Natural killer cell (primary cell): ENCODE measurements around the gene GNAI3. TPM values are rescaled to one million over a fixed set of nuclear protein-coding genes. Genes with fewer than 3 reads are reported as not detected.

ENCODE experiments used
- ATAC-seq, 3 donors: fragments of 150-1000 bp in 2 of 3; fragments of 200-7000 bp in 1 of 3; cut with Tn5 transposase; 1 replicate in 1 of 3; 2 replicates in 2 of 3; pipeline ENCODE4 v1.10.0; 2021; ENCODE audit warnings: mild to moderate bottlenecking in 2 of 3, moderate library complexity in 2 of 3
- DNase-seq, 2 donors: peaks; one replicate each; pipeline versions ENCODE4 v3.0.0 to v3.0.0-alpha.2; 2013 to 2021; ENCODE audit warnings: mixed read lengths in 1 of 2
- H3K27ac ChIP-seq: one replicate; pipeline ENCODE4 v1.5.1; 2013; ENCODE audit warnings: mild to moderate bottlenecking, low read length
- H3K27me3 ChIP-seq: one replicate; pipeline ENCODE4 v1.6.1; 2013; ENCODE audit warnings: low read length; ENCODE audit not compliant: control insufficient read depth, insufficient read depth
- H3K36me3 ChIP-seq: one replicate; pipeline ENCODE4 v1.6.1; 2013; ENCODE audit warnings: low read length; ENCODE audit not compliant: control insufficient read depth, insufficient read depth
- H3K4me1 ChIP-seq: one replicate; pipeline ENCODE4 v1.6.1; 2013; ENCODE audit warnings: low read length; ENCODE audit not compliant: control insufficient read depth, insufficient read depth
- H3K4me3 ChIP-seq: one replicate; pipeline ENCODE4 v1.5.1; 2013; ENCODE audit warnings: low read length
- H3K9me3 ChIP-seq: one replicate; pipeline ENCODE4 v1.6.1; 2013; ENCODE audit warnings: low read length; ENCODE audit not compliant: control insufficient read depth, insufficient read depth
- H3K27ac Mint-ChIP-seq, 2 donors: one replicate each; pipeline ENCODE4 v1.8.0; 2022; ENCODE audit warnings: mild to moderate bottlenecking in 2 of 2, mixed read lengths in 2 of 2, moderate library complexity in 1 of 2
- H3K27me3 Mint-ChIP-seq, 2 donors: one replicate each; pipeline ENCODE4 v1.8.0; 2022; ENCODE audit warnings: low read depth in 2 of 2, mixed read lengths in 2 of 2
- H3K36me3 Mint-ChIP-seq: one replicate; pipeline ENCODE4 v1.8.0; 2022; ENCODE audit warnings: mixed read lengths
- H3K4me1 Mint-ChIP-seq, 2 donors: one replicate each; pipeline ENCODE4 v1.8.0; 2022; ENCODE audit warnings: mixed read lengths in 2 of 2
- H3K4me3 Mint-ChIP-seq: one replicate; pipeline ENCODE4 v1.8.0; 2022; ENCODE audit warnings: mild to moderate bottlenecking, moderate library complexity, mixed read lengths
- H3K9me3 Mint-ChIP-seq, 2 donors: one replicate each; pipeline ENCODE4 v1.8.0; 2022; ENCODE audit warnings: mixed read lengths in 2 of 2
- WGBS: methylation state at CpG from one replicate; pipeline ENCODE4 v1.1.7; 2013; ENCODE audit warnings: missing lambda C conversion rate; ENCODE audit not compliant: insufficient coverage; 5-methylcytosine and 5-hydroxymethylcytosine counted together
- intact Hi-C: fragments of 100-400 bp; cut with micrococcal nuclease; formaldehyde crosslinking; loops from one replicate; pipeline ENCODE4 v1.14.2; 2022
- total RNA-seq, 4 donors: library from RNA; stranded (reverse); fragments of 120-200 nt in 1 of 4; gene quantifications; one replicate each; pipeline versions ENCODE4 v1.2.3 to v1.2.4, GENCODE V29; 2013 to 2022
- TF ChIP-seq, protein P1 (sequence below): fragments of 200-600 bp; IDR thresholded peaks from one replicate; pipeline ENCODE4 v1.8.0; 2022; ENCODE audit warnings: antibody characterized with exemption

The GNAI3 gene
- total RNA-seq, 3 donors from 2014 or later (not counting 1 experiment from before 2014, with no cell fraction given): 6.1 to 7.6 (median 6.9) TPM

DNA sequence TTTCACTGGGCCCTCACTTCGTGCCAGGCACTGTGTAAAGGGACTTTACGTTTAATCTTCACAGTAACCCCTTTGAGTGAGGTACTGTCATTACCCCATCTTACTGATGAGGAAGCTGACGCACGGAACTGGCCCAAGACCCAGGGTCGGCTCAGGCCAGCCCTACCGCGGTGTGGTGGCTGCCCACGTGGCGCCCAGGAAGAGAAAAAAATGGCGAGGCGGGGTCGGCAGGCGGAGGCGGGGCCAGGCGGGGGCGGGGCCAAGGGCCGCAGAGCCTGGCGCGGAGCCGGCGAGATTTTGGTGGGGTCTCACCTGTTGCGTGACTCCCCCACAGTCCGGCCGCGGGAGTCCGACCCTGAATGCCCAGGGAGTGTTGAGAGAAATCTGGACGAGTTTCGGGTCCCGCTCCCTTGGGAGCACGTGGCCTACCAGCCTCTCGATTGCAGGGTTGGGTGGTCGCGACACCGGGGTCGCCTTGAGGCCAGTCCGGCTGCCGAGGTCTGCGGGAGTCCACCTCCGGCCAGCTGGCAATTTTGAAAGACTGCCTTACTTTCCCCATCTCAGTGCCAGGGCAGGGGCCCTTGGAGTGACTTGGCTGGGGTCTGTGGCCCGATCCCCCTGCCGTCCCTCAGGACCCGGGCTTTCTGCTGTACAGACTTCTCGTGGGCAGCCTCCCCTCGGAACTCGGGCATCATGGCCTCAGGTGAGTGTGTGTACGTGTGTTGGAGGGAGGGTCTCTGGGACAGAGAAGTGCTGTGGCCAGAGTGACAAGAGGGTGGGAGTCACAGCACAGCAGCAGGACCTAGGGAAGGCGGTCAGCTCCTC lies 71.4 kb downstream of the GNAI3 start, which contains the start of the genes AMPD2 and GNAT2:
TSS of gene AMPD2 (plus strand) at position 262 of the 825 bp plus-strand sequence. CDS start 1,339 bp downstream, outside the sequence.
TSS of gene GNAT2 (minus strand) at position 41 of the 825 bp plus-strand sequence. CDS start 6,746 bp downstream, outside the sequence.
- intact Hi-C loops: no loop called here
- Mint-ChIP-seq H3K36me3 (no peaks in the 10 kb centered on the region), H3K4me1 (peaks cover 43 to 62% of the 10 kb centered on the region in 2 donors), H3K27me3 (peaks cover 0 to 2% of the 10 kb centered on the region in 2 donors), H3K27ac (peak within 1 kb of the TSS; percentile 93 to 99), H3K4me3 (peak within 1 kb of the TSS; percentile 99), H3K9me3 (no peaks in the 10 kb centered on the region)
- peak within 1 kb of the TSS; percentile 89 for H3K27ac ChIP-seq
- ATAC-seq: peak; percentile 70 to 85 (median 78)
- H3K36me3 ChIP-seq: no peaks in the 10 kb centered on the region
- no peaks in the 10 kb centered on the region for H3K27me3 ChIP-seq
- H3K4me1 ChIP-seq: peaks cover 62% of the 10 kb centered on the region
- under 1% methylated on average over 47 of the region's 47 CpGs for WGBS
- peak within 1 kb of the TSS; percentile 76 for H3K4me3 ChIP-seq
- TF ChIP-seq, protein P1, sequence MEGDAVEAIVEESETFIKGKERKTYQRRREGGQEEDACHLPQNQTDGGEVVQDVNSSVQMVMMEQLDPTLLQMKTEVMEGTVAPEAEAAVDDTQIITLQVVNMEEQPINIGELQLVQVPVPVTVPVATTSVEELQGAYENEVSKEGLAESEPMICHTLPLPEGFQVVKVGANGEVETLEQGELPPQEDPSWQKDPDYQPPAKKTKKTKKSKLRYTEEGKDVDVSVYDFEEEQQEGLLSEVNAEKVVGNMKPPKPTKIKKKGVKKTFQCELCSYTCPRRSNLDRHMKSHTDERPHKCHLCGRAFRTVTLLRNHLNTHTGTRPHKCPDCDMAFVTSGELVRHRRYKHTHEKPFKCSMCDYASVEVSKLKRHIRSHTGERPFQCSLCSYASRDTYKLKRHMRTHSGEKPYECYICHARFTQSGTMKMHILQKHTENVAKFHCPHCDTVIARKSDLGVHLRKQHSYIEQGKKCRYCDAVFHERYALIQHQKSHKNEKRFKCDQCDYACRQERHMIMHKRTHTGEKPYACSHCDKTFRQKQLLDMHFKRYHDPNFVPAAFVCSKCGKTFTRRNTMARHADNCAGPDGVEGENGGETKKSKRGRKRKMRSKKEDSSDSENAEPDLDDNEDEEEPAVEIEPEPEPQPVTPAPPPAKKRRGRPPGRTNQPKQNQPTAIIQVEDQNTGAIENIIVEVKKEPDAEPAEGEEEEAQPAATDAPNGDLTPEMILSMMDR: no peak
- peak; percentile 78 to 86 for DNase-seq
- H3K9me3 ChIP-seq: no peaks in the 10 kb centered on the region

- H3K36me3 Mint-ChIP-seq: no peaks in the 10 kb centered on the region
- H3K4me3 Mint-ChIP-seq: peak overlapping the region; percentile 99
- peak overlapping the region; percentile 89 for H3K27ac ChIP-seq
- 0% methylated on average over 8 of the region's 9 CpGs for WGBS
- peaks cover 64% of the 10 kb centered on the region for H3K4me1 ChIP-seq
- H3K27me3 ChIP-seq: no peaks in the 10 kb centered on the region
- intact Hi-C loops: no loop called here
- H3K27ac Mint-ChIP-seq: peak overlapping the region; percentile 93 to 99
- H3K9me3 ChIP-seq: no peaks in the 10 kb centered on the region
- TF ChIP-seq, protein P1: no peak
- peaks cover 43 to 62% of the 10 kb centered on the region in 2 donors for H3K4me1 Mint-ChIP-seq
- ATAC-seq (peak in 1 of 3 donors; percentile 1), DNase-seq (no peak)
- H3K27me3 Mint-ChIP-seq: peaks cover 0 to 2% of the 10 kb centered on the region in 2 donors
- no peaks in the 10 kb centered on the region for H3K9me3 Mint-ChIP-seq
- H3K4me3 ChIP-seq: peak overlapping the region; percentile 76
- H3K36me3 ChIP-seq: peaks cover under 1% of the 10 kb centered on the region
These were observed 72.0 kb downstream of the GNAI3 start for GRCh38 chr1:109620401-109620791.

DNA sequence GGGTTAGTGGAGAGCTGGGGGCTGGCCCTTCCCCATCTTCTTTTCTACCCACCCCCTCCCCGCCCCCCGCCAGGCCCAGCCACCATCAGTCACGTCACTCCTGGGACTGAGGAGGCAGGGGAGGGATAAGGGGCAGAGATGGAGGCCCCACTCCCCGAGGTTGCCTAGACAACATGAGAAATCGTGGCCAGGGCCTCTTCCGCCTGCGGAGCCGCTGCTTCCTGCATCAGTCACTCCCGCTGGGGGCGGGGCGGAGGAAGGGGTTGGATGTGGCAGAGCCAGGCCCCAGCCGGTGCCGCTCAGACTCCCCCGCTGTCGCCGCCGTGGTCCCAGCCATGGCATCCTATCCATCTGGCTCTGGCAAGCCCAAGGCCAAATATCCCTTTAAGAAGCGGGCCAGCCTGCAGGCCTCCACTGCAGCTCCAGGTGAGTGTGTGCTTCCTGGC lies 72.4 kb downstream of the GNAI3 start:
- H3K9me3 ChIP-seq: no peaks in the 10 kb centered on the region
- H3K36me3 Mint-ChIP-seq: no peaks in the 10 kb centered on the region
- intact Hi-C loops: loop anchor here (1.0 kb wide), 1 partner anchor 73 kb away; the partner anchor contains the start of gene GNAI3
- no peaks in the 10 kb centered on the region for H3K27me3 ChIP-seq
- peaks cover 64% of the 10 kb centered on the region for H3K4me1 ChIP-seq
- H3K4me1 Mint-ChIP-seq: peaks cover 43 to 67% of the 10 kb centered on the region in 2 donors
- H3K27me3 Mint-ChIP-seq: peaks cover 0 to 2% of the 10 kb centered on the region in 2 donors
- H3K27ac ChIP-seq: peak overlapping the region; percentile 89
- peak overlapping the region; percentile 99 for H3K4me3 Mint-ChIP-seq
- H3K27ac Mint-ChIP-seq: peak overlapping the region; percentile 93 to 99
- H3K4me3 ChIP-seq: peak overlapping the region; percentile 76
- H3K36me3 ChIP-seq: peaks cover 5% of the 10 kb centered on the region
- WGBS: 0% methylated on average over 17 of the region's 18 CpGs
- DNase-seq (peak; percentile 92 to 97), ATAC-seq (peak; percentile 80 to 90 (median 83))
- no peaks in the 10 kb centered on the region for H3K9me3 Mint-ChIP-seq
- TF ChIP-seq, protein P1: no peak
